Kidney capillary endothelial cell (primary cell): ENCODE results near the gene TEKT1.
"Not testable (repeated sequence)": the region's sequence is repeated elsewhere in the genome, so short reads cannot be mapped to it uniquely, and the experiment has no call there.

Experiments used
- DNase-seq: peaks from one replicate; pipeline ENCODE4 v3.0.0-alpha.2; 2018; ENCODE audit warnings: low spot score

TEKT1 gene

DNA sequence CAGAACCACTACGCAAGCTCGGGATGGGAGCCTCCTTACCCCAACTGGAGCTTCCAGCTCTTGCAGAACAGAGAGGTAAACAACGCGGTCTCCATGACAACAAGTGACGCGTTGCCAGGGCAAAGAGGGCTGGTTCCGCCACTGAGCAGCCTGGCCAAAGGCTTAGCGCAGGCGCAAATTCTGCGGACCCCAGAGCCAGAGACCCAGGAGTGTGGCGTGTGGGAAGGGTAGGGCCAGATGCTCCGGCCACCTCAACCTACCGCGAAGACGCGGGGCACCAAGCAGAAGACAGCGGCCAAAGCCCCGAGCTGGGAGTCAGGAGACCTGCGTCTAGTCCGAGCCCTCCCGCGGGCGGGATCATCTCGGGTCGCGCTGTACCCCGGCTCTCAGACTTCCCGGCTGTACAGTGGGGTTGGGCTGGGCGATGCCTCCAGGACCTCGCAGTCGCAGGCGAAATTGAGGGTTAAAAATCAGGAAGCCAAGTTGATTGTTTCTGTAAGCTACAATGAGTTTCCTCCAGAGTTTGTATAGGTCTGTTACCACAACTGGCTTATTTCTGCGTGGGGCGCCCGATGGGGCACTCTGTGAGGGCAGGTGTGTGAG is at the start of gene TEKT1:
TEKT1 (minus strand) TSS at position 69 of the 603 bp plus-strand sequence. CDS start 1,353 bp downstream, outside the sequence.
- peak; percentile 40 for DNase-seq

DNA sequence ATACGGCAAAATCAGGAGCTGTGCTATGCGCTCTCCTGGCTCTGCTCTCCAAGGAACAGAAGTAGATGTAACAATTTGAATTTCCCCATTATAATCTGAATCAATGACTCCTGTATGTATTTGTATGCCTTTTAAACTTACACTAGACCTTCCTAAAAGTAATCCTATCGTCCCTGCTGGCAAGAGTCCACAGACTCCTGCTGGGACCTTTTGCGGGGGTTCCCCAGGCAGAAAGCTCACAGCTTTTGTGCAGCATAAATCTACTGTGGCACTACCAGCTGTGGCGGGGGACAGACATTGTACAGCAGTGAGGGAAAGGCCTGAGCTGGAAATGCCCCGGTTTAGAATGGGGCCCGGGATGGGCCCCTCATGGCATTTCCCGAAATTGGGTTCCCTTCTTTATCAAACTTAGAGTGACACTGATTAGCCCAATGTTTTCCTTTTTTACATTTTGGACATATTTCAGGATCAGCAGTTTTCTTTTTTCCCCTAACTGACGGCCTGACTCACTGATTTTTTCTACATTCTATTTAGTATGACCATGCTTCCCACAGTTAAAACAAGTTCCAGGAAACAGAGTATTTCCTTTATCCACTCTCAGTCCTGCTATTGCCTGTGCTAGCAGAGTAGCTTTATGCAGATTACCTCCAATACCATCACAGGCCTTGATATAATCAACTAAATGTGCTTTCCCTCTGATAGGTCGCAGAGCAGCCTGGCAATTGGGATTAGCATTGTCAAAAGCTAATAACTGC is 47.9 kb upstream of the TEKT1 start:
- DNase-seq, result peak; percentile 9

DNA sequence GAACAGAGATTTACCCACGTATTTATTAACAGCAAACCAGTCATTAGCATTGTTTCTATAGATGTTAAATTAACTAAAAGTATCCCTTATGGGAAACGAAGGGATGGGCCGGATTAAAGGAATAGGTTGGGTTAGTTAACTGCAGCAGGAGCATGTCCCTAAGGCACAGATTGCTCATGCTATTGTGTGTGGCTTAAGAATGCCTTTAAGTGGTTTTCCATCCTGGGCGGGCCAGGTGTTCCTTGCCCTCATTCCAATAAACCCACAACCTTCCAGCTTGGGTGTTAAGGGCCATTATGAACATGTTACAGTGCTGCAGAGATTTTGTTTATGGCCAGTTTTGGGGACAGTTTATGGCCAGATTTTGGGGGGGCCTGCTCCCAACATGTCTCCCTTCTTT is 43.7 kb upstream of the TEKT1 start:
- not testable (repeated sequence) for DNase-seq

DNA sequence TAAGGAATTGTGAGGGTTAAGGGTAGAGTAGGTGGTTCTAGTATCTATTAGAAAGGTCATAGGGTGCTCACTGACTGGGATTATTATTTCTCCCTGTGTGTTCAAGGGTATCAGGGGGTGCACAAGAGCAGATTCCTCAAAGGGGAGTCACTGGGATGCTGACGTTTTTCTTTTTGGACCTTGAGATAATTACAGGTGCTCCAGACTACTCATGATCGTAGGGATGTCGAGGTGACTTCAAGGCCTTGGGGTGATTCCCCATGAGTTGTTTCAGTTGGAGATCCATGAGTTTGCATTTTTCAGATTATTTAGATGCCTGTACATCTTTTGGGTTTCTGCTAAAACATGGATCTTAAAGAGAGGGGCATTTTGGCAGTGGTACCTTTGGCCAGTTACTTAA is 41.4 kb upstream of the TEKT1 start:
- DNase-seq, result no peak

DNA sequence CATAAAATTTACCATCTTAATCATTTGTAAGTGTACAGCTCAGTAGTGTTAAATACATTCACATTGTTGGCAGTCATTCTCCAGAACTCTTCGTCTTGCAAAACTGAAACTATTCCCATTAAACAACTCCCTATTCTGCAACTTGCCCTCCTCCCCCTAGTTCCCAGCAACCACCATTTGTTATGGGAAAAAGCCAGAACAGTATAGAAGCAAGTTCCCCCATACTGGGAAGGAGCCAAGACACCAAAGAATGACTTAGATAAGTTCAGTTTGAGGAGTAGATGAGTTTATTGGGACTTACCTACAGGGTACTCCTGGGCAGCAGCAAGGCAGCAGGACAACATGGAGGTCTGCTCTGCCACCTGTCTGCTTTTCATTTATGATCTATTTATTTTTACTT is 39.3 kb upstream of the TEKT1 start:
- DNase-seq, result no peak

DNA sequence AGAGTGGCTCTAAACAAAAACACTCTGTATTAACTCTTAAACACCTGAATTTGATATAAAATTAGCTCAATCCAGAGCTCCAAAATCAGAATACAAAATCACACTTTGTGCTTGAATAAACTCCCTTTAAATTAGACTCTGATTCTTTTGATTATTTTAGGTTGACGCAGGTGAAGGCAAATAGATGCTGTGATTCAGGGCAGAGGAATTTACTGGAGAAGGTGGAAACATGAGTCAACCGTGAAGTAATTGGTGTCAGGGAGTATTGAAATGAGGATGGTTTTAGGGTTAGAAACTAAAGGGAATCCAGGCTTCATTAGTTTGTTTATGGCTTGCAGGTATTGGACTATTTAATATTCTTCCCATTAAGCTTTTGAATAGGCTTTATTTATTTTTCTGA is 37.1 kb upstream of the TEKT1 start:
- DNase-seq, result no peak

DNA sequence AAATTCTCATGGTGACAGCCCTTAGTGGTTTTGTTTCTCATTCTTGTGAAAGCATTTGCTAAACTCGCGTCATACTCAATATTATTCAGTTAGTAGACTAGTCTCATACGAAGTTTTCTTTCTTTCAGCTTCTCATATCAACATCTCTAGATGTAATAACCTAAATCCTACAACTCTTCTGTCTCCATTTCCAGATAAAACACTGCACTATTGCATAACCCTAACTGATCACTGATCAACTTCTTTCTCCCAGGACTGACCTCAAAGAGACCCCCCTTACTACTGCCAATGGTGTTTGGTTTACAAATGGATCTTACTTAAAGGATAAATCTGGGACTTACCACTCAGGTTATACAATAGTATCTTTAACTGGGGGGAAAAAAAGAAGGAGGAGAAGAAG is 36.3 kb upstream of the TEKT1 start:
- no peak for DNase-seq

DNA sequence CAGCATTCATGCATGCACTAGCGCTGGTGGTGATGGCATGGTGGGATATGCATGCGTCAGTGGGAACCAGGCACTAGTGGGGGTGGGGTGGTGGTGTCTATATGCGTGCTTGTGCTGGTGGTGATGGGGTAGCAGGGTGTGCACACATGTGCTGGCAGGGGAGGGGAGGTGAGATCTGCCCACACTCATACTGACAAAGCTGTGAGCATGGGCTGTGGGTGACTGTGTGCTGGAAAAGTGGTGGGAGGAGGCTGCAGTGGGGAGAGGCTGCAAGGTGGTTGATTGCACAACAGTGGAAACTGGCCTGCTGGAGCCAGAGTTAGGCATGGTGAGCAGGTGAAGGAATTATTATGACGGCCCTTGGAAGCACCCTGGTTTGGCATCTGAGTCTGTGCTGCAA is 31.3 kb upstream of the TEKT1 start:
- no peak for DNase-seq

DNA sequence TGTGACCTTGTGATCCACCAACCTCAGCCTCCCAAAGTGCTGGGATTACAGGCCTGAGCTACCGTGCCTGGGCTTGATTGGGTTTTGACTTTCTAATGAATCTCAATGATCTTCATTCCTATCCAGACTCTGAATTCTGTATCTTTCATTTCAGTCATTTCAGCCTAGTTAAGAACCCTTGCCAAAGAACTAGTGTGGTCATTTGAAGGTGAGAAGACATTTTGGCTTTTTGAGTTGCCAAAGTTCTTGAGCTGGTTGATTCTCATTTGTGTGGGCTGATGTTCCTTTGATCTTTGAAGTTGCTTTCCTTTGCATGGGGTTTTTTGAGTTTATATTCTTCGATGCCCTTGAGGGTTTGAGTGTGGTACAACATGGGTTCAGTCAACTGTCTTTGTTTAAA is 30.6 kb upstream of the TEKT1 start:
- DNase-seq, result no peak

DNA sequence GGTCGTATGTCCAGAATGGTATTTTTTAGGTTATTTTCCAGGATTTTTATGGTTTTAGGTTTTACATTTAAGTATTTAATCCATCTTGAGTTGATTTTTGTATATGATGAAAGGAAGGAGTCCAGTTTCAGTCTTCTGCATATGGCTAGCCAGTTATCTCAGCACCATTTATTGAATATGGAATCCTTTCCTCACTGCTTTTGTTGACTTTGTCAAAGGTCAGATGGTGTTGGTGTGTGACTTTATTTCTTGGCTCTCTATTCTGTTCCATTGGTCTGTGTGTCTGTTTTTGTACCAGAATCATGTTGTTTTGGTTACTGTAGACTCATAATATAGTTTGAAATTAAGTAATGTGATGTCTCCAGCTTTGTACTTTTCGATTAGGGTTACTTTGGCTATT is 26.4 kb upstream of the TEKT1 start:
- no peak for DNase-seq

DNA sequence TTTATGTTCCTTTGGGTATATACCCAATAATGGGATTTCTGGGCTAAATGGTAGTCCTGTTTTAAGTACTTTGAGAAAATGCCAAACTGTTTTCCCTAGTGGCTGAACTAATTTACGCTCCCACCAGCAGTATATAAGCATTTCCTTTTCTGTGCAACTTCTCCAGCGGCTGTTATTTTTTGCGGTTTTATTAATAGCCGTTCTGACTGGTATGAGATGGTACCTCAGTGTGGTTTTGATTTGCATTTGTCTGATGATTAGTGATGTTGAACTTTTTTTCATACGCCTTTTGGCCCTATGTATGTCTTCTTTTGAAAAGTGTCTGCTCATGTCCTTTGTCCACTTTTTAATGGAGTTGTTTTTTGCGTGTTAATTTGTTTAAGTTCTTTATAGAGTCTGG is 25.8 kb upstream of the TEKT1 start:
- no peak for DNase-seq

DNA sequence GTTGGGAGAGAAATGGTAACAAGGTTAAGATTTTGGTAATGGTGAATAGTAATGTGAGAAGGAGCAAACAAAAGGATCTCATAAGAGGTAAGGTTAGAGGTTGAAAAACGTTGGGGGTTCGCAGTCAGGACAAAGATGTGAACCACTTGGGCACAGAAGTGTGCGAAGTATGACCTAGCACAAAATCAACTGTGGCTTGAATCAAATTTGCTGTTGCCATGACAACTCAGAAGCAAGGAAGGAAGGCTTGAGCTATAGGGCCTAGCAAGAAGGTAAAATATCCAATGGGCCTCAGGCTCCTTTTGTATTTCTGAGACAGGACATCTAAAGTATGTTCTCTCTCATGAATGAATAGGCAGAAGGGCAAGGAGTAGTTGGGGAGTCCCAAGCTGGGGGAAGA is 24.5 kb upstream of the TEKT1 start:
- no peak for DNase-seq

DNA sequence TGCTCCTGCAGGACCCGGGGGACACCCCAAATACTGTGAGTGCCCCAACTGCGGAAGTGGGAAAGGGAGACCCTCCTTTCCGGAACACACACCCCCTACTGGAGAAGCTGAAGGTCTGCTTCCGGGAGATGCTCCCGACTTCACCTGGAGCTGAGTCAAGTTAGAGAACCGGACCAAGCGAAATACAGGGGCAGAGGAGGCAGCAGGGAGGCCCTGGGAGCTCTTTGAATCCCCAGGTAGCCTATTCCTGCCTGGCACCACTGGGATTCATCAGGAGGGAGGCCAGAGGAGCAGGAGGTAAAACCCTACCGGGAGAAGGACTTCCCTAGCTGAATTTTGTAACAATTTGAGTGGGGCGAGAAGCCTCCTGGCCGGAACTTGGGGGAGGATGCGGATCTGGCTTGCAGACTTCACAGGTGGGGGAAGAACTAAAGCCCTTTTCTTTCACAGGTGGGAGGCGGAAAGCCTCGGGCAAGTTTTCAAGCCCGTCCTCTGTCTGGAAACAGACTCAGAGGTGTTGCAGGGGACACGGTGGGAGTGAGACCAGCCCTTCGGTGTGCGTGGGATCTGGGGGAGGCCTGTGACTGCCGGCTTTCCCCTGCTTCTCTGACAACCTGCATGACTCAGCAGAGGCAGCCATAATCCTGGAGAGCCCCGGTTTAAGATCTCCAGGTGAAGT is 22.4 kb upstream of the TEKT1 start:
- DNase-seq, result no peak

DNA sequence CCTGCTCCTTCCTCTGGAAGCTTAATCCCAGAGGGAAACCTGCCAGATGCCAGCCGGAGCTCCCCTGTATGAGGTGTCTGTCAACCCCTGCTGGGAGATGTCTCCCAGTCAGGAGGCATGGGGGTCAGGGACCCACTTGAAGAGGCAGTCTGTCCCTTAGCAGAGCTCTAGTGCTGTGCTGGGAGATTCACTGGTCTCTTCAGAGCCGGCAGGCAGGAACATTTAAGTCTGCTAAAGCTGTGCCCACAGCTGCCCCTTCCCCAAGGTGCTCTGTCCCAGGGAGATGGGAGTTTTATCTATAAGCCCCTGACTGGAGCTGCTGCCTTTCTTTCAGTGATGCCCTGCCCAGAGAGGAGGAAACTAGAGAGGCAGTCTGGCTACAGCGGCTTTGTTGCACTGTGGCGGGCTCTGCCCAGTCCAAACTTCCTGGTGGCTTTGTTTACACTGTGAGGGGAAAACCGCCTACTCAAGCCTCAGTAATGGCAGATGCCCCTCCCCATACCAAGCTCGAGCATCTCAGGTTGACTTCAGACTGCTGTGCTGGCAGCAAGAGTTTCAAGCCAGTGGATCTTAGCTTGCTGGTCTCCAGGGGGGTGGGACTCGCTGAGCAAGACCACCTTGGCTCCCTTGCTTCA is 17.1 kb upstream of the TEKT1 start:
- not testable (repeated sequence) for DNase-seq

DNA sequence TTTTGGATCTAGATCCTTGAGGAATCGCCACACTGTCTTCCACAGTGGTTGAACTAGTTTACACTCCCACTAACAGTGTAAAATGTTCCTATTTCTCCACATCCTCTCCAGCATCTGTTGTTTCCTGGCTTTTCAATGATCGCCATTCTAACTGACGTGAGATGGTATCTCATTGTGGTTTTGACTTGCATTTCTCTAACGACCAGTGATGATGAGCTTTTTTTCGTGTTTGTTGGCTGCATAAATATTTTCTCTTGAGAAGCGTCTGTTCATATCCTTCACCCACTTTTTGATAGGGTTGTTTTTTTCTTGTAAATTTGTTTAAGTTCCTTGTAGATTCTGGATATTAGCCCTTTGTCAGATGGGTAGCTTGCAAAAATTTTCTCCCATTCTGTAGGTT is 14.6 kb upstream of the TEKT1 start:
- not testable (repeated sequence) for DNase-seq

DNA sequence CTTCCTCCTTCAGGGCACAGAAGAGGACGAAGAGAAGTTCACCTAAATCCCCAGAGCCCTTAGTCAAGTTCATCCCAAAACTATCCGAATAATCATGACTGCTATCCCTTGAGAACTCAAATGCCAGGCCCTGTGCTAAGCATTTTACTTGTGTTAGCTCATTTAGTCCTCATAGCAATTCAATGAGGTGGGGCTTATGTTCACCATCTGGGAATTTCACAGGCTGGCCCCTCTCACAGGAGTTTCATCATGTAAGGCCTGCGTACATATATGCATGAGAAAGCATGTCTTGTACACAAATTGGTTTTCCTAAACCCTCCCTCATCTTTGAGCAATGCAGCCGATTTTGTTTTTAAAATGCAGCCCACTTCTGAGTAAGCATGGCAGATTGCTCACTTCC is 12.9 kb upstream of the TEKT1 start:
- not testable (repeated sequence) for DNase-seq

DNA sequence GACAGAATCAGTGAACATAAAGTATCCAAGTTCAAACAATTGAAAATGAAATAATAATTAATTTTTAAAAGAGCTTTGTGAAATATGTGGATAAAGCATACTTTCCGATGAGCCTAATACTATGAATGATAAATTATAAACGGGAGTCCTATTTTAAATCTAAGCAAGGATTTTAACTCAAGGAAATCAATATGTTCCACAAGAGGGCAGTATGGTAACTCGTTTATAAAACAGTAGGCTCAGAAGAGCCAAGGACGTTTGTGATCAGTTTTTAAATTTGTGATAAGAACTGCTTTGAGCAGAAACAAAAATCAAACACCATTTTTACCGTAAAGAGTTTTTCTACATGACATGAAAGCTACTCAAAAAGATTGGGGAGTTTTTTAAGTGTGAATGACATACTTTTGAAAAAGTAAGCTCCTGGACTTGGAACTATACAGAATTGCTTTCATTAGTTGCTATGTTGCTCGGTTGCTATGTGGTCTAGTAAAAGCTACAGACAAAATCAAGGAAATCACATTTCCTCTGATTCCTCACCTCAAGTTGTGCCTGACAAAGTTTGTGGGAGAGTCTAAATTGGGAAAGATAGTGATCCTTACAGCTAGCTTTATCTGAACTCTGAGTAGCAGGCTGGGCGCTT is 11.8 kb upstream of the TEKT1 start:
- peak; percentile 46 for DNase-seq

DNA sequence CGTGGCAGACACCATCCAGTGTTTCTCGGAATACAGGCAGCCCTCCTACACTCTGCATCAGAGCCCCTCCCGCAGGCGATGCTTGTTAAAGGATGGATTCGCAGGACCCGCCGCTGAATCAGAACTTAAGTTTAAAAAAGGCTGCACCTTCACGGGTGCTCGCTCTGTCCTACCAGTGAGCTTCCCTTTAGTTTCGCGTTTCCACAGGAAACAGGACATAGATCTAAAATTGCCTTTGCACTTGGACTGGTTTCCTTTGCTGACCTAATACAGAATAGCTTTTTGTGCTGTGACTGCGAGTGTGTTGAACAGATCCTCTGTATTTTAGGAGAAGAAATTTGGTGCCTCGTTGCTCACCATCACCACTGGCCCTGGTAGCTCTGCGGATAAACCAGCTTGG is 10.2 kb upstream of the TEKT1 start:
- DNase-seq, result not testable (repeated sequence)

DNA sequence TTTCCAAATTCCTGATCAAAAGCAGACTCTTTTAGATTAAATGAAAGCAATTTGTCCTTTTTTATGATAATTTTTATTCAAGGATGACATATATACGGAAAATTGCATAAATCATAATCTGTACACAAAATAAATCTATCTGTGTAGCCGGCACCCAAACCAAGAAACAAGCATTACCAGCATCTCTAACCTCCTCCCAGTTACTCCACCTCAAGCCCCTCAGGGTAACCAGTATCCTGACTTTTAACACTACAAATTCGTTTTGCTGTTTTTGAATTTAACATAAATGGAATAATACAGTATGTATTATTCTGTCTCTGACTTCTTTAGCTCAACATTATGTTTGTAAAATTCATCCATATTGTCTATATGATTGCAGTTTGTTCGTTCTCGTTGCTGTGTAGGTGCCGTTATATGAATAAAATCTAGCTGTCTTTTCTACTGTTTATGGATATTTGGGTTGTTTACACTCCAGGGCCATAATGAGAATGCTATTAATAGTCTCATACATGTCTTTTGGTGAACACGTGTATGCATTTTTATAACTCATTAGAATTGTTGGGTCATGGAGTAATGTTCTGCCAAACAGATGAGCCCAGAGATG is 1.0 kb downstream of the TEKT1 start:
- DNase-seq, result no peak

DNA sequence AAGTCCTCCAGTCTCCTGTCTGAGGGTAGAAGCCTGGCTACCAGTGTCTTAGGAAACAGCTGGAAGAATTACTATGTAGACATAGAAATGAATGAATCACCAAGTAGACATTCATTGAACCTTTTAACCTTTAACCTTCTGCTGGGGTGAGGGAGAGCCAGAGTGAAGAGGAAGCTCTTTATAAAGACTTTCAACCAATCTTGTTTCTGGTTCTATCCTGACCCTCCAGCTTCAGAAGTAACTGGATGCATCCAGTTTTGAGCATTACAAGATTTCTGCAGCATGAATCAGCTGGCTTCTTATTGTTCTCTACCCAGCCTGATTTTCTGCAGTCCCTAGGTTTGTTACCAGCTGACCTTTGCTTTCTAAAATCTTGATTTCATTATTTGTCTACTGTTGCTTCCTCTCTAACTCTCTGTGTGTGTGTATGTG is 8.5 kb downstream of the TEKT1 start:
- peak; percentile 96 for DNase-seq

DNA sequence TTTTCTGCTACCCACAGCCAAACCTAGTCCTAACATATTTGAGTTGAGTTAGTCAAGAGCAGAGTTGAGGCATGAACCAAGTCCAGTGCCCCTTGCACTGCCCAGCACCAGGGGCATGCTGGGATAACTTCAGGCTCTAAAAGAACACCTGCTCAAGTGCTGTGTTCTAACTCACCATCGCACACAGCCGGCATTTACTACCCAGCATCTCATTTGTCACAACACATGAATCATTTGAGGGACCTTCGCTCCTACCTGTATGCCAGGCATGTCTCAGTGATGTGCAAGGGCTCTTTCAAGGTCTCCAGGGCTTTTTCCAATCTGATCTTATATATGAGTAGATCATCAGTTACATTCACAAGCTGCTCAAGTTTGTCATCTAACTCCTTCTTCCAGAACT is 12.6 kb downstream of the TEKT1 start:
- no peak for DNase-seq

DNA sequence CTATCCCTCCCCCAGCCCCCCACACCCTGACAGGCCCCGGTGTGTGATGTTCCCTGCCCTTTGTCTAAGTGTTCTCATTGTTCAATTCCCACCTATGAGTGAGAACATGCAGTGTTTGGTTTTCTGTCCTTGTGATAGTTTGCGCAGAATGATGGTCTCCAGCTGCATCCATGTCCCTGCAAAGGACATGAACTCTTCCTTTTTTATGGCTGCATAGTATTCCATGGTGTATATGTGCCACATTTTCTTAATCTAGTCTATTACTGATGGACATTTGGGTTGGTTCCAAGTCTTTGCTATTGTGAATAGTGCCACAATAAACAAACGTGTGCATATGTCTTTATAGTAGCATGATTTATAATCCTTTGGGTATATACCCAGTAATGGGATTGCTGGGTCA is 15.2 kb downstream of the TEKT1 start:
- not testable (repeated sequence) for DNase-seq
